ENCODE measurements around the gene DCHS1. TPM values are rescaled to one million over a fixed set of nuclear protein-coding genes. Genes with fewer than 3 reads are reported as not detected.

The DCHS1 gene
- total RNA-seq, 1 experiment from 2014 or later, result 14.2 TPM

- Mint-ChIP-seq H3K27ac (no peak overlapping the region), H3K9me3 (no peaks in the 10 kb centered on the region), H3K36me3 (peaks cover 18% of the 10 kb centered on the region), H3K4me3 (no peak overlapping the region), H3K27me3 (ENCODE audit: low read depth) (no peaks in the 10 kb centered on the region), H3K4me1 (peaks cover 6% of the 10 kb centered on the region; the same call in 1 of the 2 replicates)
- no peak for DNase-seq (ENCODE audit: low spot score)
- CTCF ChIA-PET, result interaction anchor here (0.9 kb wide), 1 partner anchor 71 kb away, joined by 3 read pairs; no protein-coding TSS in a partner anchor
- POLR2A ChIA-PET, result no interaction called here
- TF ChIP-seq ZNF416 (CRISPR knock-in tag; IDR thresholded peaks at IDR 0.05), result no peak
- TF ChIP-seq, protein P1, sequence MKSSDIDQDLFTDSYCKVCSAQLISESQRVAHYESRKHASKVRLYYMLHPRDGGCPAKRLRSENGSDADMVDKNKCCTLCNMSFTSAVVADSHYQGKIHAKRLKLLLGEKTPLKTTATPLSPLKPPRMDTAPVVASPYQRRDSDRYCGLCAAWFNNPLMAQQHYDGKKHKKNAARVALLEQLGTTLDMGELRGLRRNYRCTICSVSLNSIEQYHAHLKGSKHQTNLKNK (CRISPR knock-in tag; IDR thresholded peaks at IDR 0.05), result no peak
- no peak for TF ChIP-seq ZNF121 (CRISPR knock-in tag; IDR thresholded peaks at IDR 0.05)
- TF ChIP-seq, protein P2, sequence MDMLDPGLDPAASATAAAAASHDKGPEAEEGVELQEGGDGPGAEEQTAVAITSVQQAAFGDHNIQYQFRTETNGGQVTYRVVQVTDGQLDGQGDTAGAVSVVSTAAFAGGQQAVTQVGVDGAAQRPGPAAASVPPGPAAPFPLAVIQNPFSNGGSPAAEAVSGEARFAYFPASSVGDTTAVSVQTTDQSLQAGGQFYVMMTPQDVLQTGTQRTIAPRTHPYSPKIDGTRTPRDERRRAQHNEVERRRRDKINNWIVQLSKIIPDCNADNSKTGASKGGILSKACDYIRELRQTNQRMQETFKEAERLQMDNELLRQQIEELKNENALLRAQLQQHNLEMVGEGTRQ (CRISPR knock-in tag; IDR thresholded peaks at IDR 0.05), result no peak
- no peak for TF ChIP-seq ZNF263 (CRISPR knock-in tag; IDR thresholded peaks at IDR 0.05; ENCODE audit: low read depth)
- TF ChIP-seq, protein P3, sequence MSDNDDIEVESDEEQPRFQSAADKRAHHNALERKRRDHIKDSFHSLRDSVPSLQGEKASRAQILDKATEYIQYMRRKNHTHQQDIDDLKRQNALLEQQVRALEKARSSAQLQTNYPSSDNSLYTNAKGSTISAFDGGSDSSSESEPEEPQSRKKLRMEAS (CRISPR knock-in tag; IDR thresholded peaks at IDR 0.05), result no peak
- ATAC-seq, result no peak
Observed at GRCh38 chr11:6596239-6596877, 59.3 kb downstream of the DCHS1 start.

GRCh38 chr11:6594142-6594768 lies 61.4 kb downstream of the DCHS1 start:
- POLR2A ChIA-PET, result no interaction called here
- no peak for ATAC-seq
- no peaks in the 10 kb centered on the region for H3K27me3 Mint-ChIP-seq (ENCODE audit: low read depth)
- TF ChIP-seq JAZF1 (CRISPR knock-in tag; IDR thresholded peaks at IDR 0.05) (no peak), NFATC4 (CRISPR knock-in tag; IDR thresholded peaks at IDR 0.05) (no peak), ATF3 (CRISPR knock-in tag; conservative IDR thresholded peaks at IDR 0.05) (no peak), ERG (CRISPR knock-in tag; IDR thresholded peaks at IDR 0.05) (no peak), ZNF671 (CRISPR knock-in tag; IDR thresholded peaks at IDR 0.05) (no peak), JUN (CRISPR knock-in tag; IDR thresholded peaks at IDR 0.05) (no peak), ZNF219 (CRISPR knock-in tag; IDR thresholded peaks at IDR 0.05; ENCODE audit: borderline replicate concordance) (no peak), MLX (CRISPR knock-in tag; IDR thresholded peaks at IDR 0.05) (no peak), KAT7 (CRISPR knock-in tag; IDR thresholded peaks at IDR 0.05; ENCODE audit: borderline replicate concordance) (no peak)
- TF ChIP-seq, protein P3 (CRISPR knock-in tag; IDR thresholded peaks at IDR 0.05), result no peak
- TF ChIP-seq, protein P4, sequence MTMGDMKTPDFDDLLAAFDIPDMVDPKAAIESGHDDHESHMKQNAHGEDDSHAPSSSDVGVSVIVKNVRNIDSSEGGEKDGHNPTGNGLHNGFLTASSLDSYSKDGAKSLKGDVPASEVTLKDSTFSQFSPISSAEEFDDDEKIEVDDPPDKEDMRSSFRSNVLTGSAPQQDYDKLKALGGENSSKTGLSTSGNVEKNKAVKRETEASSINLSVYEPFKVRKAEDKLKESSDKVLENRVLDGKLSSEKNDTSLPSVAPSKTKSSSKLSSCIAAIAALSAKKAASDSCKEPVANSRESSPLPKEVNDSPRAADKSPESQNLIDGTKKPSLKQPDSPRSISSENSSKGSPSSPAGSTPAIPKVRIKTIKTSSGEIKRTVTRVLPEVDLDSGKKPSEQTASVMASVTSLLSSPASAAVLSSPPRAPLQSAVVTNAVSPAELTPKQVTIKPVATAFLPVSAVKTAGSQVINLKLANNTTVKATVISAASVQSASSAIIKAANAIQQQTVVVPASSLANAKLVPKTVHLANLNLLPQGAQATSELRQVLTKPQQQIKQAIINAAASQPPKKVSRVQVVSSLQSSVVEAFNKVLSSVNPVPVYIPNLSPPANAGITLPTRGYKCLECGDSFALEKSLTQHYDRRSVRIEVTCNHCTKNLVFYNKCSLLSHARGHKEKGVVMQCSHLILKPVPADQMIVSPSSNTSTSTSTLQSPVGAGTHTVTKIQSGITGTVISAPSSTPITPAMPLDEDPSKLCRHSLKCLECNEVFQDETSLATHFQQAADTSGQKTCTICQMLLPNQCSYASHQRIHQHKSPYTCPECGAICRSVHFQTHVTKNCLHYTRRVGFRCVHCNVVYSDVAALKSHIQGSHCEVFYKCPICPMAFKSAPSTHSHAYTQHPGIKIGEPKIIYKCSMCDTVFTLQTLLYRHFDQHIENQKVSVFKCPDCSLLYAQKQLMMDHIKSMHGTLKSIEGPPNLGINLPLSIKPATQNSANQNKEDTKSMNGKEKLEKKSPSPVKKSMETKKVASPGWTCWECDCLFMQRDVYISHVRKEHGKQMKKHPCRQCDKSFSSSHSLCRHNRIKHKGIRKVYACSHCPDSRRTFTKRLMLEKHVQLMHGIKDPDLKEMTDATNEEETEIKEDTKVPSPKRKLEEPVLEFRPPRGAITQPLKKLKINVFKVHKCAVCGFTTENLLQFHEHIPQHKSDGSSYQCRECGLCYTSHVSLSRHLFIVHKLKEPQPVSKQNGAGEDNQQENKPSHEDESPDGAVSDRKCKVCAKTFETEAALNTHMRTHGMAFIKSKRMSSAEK (CRISPR knock-in tag; IDR thresholded peaks at IDR 0.05; ENCODE audit: borderline replicate concordance), result no peak
- TF ChIP-seq, protein P5, sequence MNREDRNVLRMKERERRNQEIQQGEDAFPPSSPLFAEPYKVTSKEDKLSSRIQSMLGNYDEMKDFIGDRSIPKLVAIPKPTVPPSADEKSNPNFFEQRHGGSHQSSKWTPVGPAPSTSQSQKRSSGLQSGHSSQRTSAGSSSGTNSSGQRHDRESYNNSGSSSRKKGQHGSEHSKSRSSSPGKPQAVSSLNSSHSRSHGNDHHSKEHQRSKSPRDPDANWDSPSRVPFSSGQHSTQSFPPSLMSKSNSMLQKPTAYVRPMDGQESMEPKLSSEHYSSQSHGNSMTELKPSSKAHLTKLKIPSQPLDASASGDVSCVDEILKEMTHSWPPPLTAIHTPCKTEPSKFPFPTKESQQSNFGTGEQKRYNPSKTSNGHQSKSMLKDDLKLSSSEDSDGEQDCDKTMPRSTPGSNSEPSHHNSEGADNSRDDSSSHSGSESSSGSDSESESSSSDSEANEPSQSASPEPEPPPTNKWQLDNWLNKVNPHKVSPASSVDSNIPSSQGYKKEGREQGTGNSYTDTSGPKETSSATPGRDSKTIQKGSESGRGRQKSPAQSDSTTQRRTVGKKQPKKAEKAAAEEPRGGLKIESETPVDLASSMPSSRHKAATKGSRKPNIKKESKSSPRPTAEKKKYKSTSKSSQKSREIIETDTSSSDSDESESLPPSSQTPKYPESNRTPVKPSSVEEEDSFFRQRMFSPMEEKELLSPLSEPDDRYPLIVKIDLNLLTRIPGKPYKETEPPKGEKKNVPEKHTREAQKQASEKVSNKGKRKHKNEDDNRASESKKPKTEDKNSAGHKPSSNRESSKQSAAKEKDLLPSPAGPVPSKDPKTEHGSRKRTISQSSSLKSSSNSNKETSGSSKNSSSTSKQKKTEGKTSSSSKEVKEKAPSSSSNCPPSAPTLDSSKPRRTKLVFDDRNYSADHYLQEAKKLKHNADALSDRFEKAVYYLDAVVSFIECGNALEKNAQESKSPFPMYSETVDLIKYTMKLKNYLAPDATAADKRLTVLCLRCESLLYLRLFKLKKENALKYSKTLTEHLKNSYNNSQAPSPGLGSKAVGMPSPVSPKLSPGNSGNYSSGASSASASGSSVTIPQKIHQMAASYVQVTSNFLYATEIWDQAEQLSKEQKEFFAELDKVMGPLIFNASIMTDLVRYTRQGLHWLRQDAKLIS (CRISPR knock-in tag; IDR thresholded peaks at IDR 0.05; ENCODE audit: borderline replicate concordance), result no peak

More at GRCh38 chr11:6594142-6594768, 61.4 kb downstream of the DCHS1 start:
- no peaks in the 10 kb centered on the region for H3K9me3 Mint-ChIP-seq
- H3K4me1 Mint-ChIP-seq, result peaks cover 6% of the 10 kb centered on the region; the same call in 1 of the 2 replicates
- CTCF ChIA-PET, result interaction anchor here (0.8 to 2.5 kb wide), 8 partner anchors 9 to 215 kb away, joined by 3 to 10 read pairs (median 4); partner anchors contain the start of gene TAF10
- H3K4me3 Mint-ChIP-seq, result no peak overlapping the region
- H3K27ac Mint-ChIP-seq, result no peak overlapping the region; the same call in 1 of the 2 replicates
- no peak for DNase-seq (ENCODE audit: low spot score)
- peaks cover 13% of the 10 kb centered on the region for H3K36me3 Mint-ChIP-seq
